ENCODE measurements around the gene TRAF3IP3.

TRAF3IP3 gene

DNA sequence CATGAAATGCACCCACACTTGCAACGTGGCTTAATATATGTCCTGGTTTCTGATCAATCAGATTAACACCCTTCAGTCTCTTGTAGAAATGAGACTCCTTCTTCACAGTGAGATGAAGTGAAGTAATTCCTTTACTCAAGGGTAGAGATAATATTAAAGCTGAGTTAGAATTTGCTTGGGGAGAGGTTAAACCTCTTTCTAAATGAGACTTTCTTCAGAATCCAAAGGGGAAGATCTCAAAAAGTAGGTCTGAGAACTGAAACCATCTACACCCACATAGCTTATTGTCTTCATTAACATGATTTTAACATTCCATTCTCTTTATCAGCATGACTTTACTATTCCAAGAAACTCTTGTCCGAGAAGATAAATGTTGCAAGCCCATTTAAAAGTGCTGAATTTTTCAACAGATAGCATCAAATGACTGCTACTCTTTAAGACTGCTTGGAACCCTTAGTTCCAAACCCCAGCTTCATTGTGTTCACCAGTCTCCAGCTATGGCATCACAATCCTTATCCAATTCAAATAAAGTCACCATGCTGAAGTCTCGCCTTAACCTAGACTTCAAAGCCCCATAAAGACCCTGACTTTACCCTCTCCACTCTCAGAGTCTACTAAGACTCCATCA lies 19.2 kb upstream of the TRAF3IP3 start:
- DNase-seq (ENCODE audit: low read depth in 1 of 2, low spot score in 1 of 2), result no peak

DNA sequence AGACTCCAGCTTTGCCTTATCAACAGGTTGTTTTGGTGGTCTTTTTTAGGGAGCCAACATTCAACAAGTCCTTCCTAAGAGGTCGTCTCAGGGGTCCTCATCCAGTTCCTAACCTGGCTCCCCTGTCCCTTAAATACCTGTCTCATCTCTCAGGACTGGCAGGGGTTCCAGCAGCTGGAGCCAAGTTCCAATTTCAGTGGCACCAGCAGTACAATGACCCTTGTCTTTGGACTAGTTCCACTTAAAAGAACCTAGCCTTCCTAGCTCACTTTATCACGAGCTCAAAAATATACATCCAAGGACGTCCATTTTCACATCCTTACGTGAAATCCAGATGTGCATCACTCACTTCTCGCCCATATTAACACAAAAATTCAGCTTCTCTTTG lies 18.7 kb upstream of the TRAF3IP3 start:
- no peak for DNase-seq (ENCODE audit: low read depth in 1 of 2, low spot score in 1 of 2)

DNA sequence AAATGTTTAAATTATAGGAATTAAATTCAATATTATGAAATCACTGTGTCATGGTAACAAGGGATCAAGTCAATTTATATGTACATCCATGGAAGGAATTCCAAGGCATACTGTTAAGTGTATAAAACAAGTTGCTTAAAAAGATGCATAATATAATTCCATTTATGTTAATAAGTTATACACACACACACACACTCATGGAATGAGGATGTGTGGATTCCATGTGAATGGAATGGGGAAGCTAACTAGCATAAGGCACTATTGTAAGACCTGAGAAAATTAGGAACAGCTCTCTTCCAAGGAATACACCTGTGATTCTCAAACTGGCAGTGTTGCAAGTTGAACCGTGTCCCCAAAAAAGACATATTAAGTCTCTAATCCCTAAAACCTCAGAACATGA lies 17.6 kb upstream of the TRAF3IP3 start:
- DNase-seq (ENCODE audit: low read depth in 1 of 2, low spot score in 1 of 2), result no peak

DNA sequence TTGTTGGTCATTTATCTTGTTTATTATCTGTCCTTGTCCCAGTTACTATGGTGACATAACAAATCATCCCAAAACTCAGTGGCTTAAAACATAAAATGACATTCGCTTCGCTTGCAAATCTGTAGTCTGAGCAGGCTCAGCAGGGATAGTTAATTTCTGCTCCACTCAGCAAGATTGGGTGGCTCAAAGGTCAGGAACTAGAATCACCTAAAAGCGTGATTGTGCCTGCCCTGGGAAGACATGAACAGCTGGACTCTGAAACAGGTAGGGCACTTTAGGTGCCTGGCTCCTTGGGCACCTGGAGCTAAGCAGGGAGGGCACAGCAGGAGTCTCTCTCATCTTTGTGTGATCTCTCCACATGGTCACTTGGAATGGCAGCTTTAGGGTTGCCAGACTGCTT lies 14.7 kb upstream of the TRAF3IP3 start:
- no peak for DNase-seq (ENCODE audit: low read depth in 1 of 2, low spot score in 1 of 2)

DNA sequence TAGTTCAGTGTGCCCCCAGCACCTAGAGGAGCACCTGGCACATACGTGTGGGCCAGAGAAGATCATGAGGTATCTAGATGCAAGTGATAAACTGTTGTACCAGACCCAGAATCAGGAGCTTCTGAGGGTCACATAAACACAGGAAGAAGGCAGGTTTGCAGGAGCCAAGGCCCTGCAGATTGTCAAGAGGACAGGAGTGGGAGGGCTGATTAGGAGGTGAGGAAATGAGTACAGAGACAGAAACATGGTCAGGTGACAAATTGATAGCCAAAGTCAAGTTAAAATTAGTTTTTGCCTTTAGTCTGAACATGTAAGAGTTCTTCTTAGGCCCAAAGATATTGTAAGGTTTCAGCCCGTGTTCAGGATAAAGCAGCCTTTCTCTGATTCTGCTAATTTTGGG lies 14.0 kb upstream of the TRAF3IP3 start:
- DNase-seq (ENCODE audit: low read depth in 1 of 2, low spot score in 1 of 2), result no peak

DNA sequence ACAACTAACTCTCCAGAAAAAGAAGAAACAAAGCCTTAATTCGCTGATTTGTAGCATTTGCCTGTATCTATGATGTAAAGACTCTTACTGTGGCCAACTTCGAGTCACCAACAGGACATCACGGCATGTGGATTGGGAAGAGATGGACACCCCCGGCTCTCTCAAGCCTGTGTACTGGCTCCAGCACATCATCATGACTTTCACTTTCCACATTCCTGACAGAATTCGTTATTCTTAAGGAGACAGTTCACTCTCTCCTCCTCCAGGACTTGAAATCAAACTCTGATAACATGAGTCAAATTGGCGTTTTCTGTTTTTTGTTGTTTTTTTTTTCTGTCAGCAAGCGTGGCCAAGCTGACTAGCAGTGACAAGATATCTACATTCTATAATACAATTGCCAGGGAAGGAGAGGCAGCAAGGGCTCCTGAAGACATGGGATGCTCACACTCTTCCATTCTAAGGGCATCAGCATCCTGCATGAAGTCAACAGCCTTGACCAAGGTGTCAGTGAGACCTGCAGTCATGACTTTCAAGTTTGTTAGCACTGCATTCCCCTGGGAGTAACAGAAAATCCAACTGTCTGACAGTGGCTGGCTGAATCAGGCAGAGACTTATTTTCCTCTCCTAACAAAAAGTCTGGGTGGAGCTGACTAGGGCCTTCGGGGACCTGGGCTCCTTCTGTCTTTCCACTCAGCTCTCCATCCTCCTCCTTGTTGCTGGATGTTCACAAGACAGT lies 13.3 kb upstream of the TRAF3IP3 start:
- no peak for DNase-seq (ENCODE audit: low read depth in 1 of 2, low spot score in 1 of 2)

DNA sequence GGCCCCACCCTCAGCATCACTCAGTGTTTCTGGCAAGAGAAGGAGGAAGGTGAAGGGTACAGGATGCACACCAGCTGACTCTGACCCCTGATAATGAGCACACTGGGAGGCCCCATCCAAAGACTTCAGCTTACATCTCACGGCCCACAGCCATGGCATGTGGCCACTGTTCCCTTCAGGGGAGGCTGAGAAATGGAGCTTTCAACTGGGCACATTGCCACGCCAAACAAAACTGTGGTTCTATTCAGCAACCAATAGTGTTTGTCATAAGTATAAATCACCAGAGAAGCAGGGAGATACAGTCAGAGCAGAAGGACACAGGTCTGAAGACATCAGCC lies 12.7 kb upstream of the TRAF3IP3 start:
- no peak for DNase-seq (ENCODE audit: low read depth in 1 of 2, low spot score in 1 of 2)

DNA sequence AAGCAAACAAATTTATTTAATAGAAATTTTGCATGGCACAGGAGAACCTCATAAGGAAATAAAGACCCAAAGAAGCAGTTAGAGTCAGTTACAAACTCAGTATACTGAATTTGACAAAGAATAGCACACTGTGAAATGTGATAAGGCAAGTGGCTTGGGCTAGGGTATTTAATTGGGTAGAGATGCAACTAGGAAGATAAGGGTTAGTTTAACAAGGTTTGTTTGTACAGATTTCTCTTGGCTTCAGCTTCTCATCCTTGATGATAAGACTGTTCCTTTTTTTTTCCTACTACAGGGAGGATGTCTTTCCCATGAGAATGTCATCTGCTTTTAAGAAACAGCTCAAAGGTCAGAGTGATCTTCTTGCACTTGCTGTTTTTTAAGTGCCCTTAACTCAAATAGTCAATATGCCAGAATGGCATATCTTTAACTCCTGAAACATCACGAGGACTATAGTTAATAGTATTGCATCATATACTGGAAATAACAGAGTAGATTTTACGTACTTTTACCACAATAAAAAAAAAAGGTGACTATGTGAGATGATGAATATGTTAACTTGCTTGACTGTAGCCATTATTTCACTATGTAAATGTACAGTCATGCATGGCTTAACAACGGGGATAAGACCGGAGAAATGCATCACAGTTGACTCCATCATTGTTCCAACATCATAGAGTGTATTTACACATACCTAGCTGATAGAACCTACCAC lies 9.2 kb upstream of the TRAF3IP3 start:
- DNase-seq (ENCODE audit: low read depth in 1 of 2, low spot score in 1 of 2), result no peak

DNA sequence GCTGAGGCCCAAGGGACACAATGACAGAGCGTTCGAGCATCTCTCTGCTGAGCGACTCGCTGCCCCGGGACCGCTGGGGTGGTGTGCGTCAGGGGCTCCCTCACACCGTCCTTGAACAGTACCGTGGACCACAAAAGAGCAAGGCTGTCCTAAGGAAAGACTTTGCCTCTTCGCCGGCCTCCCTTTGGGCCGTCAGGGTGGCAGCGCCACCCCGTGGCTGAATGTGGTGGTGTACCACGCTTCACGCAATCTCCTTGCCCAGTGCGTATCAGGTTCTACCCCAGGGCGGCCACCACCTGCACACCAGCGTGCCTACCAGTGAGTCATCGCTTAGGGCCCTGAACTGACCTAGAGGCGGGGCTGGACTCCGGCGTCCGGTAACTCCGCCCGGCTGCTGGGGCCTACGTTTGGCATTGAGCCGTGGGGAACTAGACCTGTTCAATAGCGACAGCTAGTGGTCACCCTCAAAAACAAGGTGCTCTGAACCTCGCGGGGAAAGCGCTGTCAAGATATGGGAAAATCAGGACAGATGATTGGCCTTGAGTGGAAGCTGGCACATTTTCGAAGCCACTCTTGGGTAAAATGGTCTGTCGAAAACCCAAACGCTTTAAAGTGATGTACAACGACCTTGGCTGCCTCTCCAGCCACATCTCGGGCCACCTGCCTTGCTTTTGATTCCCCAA lies 8.1 kb upstream of the TRAF3IP3 start:
- peak; percentile 68 to 81 for DNase-seq (ENCODE audit: low read depth in 1 of 2, low spot score in 1 of 2)

DNA sequence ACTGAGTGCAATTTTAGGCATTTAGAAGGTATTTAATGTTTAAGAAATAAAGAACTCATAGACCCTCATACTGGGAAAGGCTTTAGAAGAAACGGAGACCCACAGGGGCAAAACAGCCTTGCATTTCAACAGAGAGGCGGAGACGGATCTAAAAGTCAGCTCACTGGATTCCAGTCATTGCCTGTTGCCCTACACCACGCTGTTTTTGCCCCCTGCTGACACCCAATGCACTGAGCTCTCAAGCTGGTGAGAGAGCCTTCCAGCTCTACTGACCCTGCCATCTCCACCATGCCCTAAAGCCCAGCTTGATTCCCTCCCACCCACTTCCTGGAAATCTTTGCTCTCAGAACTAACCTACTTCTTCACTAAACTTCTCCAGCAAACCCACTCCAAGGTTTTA lies 7.2 kb upstream of the TRAF3IP3 start:
- DNase-seq (ENCODE audit: low read depth in 1 of 2, low spot score in 1 of 2), result no peak

DNA sequence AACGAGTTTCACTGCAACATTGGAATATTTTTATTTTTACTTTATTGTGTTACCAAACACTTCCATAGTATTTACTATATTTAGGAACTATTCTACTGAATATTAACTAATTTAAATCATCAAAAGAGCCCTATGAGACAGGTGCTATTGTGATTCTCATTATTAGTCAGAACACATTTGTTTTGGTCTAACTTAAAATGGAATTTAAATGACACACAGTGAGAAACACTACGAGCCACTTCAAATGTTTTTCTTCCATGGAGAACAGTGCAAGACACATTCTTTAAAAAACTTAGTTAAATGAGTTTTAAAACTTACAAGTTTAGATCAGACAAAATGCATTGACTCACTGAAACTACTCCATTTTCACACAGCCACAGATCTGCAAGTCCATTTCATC lies 6.6 kb upstream of the TRAF3IP3 start:
- no peak for DNase-seq (ENCODE audit: low read depth in 1 of 2, low spot score in 1 of 2)

DNA sequence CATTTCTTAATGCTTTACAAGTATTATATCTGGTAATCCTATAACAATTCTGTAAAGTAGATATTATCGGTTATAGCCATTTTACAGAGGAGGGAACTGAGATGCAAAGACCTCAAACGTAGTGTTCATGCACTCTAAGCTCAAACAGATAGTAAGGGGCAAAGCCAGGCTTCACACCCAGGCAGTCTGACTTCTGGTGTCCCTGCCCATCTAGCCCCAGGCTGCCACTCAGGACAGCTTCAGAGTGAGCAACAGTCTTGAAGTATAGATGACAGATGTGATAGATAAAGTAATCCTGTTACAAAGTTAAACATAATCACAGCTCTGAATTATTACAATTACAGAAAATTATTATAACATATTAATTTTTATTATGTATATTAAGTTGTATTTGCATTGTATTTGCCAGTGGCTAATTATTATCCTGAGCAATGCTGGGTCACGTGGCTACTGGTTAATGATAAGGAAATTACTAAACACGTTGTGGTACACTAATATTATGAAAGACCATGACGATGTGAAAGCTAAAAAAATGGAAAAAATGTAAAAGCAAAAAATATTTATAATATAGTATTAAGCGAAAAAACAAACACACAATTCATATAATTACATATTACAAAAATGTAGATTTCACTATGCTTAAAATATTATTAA lies 6.1 kb upstream of the TRAF3IP3 start:
- no peak for DNase-seq (ENCODE audit: low read depth in 1 of 2, low spot score in 1 of 2)

DNA sequence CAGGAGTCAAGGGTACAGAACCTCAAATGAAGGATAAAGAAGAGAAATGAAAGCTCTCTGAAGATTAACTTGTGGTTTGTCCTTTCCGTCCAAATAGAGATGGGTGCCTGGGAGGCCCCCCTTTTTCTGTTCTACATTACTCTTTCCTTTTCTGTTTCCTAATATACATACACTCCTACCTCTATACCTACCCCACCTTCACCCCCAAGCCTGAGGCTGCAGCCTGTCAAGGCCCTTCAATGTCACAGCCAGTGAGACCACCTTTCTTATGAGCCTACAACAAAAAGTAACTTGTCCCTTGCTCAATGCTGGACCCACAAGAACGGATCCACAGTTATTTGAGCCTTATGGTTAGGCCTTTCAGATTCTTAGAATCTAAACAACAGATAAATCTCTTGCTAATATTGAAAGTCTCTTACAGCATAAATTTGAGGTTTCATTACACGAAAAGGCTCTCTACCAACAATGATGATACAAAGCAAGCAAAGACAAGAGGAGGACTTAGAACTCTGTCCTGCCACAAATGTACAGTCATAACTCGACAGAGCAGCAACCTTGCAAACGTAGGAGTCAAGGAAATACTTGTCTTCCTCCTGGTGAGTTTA lies 4.1 kb upstream of the TRAF3IP3 start:
- DNase-seq (ENCODE audit: low read depth in 1 of 2, low spot score in 1 of 2), result no peak

DNA sequence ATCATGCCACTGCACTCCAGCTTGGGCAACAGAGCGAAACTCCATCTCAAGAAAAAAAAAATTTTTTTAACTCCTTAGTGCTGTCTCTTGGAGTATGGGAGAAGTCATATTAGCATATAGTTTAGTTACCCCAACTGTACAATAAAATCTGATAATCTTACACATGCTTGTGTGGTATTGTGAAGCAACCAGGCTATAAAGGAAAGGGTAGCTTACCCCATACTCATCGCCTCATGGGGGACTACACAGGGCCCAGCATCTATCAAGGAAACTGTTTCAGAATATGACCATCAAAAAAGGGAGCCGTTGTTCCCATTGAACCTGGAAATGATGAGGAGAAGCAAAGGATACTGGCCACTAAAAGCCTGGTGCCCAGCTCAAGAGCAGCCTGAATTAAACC lies 3.0 kb upstream of the TRAF3IP3 start:
- DNase-seq (ENCODE audit: low read depth in 1 of 2, low spot score in 1 of 2), result no peak

DNA sequence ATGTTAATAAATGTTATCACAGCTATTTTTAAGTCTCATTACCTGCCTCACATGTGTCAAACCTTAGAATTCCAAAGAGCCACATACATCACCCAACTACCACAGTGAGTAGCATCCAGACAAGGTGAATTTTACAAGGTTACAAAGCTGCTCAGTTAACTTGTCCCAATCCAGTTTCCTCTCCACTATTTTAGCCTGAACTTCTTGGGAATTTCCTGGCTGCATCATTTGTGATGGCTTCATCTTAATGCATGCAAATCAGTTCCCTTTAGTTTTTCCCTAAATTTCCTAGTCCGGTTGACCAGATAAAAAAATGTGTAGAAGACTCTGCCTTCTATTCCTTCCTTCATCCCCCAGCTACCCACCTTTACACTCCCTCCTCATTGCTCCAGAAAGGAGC lies 597 bp upstream of the TRAF3IP3 start:
- no peak for DNase-seq (ENCODE audit: low read depth in 1 of 2, low spot score in 1 of 2)

DNA sequence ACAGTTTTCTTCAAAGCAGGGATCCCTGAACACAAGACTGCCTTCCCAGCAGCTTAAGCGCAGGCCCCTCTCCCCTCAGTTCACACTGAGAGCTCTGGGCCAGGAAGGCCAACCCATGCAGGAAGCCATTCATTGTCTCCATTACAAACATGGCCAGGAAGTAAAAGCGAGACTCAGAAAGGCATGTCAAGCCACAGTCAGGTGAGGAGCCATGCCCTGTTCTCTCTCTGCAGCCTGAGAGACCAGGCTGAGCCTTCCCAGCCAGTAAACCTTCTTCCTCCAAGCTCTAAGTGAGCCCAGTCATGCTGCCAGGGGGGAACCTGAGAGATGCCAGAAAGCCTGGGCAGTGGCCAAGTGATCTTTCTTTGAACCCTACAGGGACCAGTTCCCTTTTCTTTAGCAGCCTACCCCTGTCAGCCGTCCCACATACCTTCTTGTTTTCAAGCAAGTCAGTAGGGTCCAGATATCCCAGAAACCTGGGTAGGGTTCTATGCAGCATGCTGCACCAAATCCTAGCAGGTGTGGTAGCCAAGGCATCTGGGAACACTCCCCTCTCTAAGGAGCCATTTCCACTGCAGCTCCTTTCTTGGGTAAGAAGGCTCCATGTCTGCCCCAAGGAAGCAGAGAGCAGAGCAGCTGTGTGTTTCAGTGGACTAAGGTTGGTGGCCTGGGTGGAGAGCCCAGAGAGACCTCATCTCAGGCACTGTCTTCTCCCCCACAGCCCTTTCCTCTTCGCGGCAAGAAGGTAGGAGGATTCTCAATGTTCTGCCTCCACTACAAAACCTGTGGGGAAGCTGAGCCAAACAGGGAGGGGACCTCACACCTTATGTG lies 977 bp downstream of the TRAF3IP3 start:
- DNase-seq (ENCODE audit: low read depth in 1 of 2, low spot score in 1 of 2), result peak in 1 of 2 donors; percentile 12

DNA sequence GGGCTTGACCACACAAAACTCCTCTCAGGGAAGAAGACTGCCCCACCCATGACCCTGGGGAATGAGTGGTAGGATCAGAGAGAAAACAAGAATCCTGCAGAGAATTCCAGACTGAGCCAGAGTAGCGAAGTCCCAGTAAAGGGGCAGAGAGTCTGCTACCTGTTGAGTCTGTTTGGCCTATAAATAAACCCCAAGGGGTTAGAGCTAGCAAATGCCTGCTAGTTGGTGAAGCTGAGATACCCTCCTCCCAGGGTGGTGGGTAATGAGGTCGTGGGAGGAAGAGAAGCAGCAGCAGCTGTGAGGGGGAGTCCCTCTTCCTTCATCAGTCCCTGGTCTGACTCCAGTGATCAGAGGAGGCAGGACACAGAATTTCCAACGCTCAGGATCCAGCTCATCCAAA lies 2.5 kb downstream of the TRAF3IP3 start:
- no peak for DNase-seq (ENCODE audit: low read depth in 1 of 2, low spot score in 1 of 2)

DNA sequence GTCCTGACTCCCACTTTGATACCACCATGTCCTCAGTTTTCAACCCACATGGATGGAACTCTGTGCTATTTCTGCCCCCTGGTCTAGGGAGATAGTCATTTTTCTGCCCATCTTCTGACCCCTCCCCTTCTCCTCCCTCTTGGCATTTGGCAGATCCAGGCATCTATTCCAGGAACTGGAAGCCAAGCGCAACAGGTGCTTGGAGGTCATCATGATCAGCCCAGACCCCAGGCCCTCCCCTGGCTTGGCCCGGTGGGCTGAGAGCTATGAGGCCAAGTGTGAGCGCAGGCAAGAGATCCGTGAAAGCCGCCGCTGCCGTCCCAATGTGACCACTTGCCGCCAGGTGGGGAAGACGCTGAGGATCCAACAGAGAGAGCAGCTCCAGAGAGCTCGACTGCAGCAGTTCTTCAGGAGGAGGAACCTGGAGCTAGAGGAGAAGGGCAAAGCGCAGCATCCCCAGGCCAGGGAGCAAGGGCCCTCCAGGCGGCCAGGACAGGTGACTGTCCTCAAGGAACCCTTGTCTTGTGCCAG lies 4.0 kb downstream of the TRAF3IP3 start:
- no peak for DNase-seq (ENCODE audit: low read depth in 1 of 2, low spot score in 1 of 2)

DNA sequence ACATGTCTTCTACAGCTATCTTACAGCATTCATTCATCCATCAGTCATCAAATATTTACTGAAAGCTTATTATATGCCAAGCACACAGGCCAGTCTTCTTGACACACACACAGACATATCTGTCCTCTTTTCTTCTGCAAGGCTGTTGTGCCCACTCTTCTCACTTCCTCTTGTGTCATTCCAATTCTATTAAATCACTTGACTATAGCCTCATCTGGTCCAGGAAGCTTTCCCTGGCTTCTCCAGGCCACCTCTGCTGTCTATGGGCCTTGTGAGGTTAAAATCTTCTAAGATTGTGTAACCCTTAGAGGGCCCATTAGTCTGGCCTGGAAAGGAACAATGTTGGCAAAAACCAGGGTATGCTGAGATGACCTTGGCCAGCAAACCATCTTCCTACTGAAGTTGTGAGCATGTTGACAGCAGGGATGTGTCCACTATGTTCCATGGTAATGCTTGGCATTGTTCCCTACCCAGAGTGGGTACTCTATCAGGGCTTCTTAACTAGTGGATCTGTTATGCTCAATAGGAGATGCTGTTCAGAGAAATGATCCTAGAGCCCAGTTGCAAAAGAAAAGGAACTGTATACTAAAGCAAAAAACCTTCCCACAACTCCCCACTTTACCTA lies 5.3 kb downstream of the TRAF3IP3 start:
- no peak for DNase-seq (ENCODE audit: low read depth in 1 of 2, low spot score in 1 of 2)

DNA sequence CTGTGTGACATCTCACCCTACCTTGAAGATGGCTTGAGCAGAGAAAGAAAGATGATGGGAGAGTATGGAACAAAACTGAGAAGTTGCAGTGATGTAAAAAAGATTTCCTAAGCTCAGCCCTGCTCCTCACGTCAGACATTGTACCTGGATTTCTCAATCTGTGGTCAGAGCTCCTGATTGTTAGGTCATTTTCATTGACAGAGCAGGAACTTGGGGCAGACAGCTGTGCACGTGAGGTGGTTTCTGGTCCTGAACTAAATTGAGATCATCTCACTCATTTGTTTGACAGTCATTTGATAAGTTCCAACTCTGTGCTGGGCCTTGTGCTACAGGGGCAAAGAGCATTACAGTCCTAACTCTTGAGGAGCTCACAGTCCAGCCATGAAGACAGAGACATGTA lies 10.2 kb downstream of the TRAF3IP3 start:
- no peak for DNase-seq (ENCODE audit: low read depth in 1 of 2, low spot score in 1 of 2)
